Fibroblast of villous mesenchyme (primary cell): ENCODE results near the gene LTB. TPM values are rescaled to one million over a fixed set of nuclear protein-coding genes. Genes with fewer than 3 reads are reported as not detected.
"Not testable (repeated sequence)": the region's sequence is repeated elsewhere in the genome, so short reads cannot be mapped to it uniquely, and the experiment has no call there.

Source experiments
- DNase-seq: peaks from one replicate; pipeline ENCODE4 v3.0.0-alpha.2; 2010; ENCODE audit warnings: low read depth
- H3K4me3 ChIP-seq: 2 replicates; pipeline ENCODE4 v1.5.1; 2011; ENCODE audit warnings: low read depth, mild to moderate bottlenecking, low read length
- CTCF ChIP-seq: IDR thresholded peaks from 2 replicates; pipeline ENCODE4 v1.5.1; 2012; ENCODE audit warnings: low read depth, mild to moderate bottlenecking, low read length; ENCODE audit not compliant: insufficient read depth
- total RNA-seq: library from RNA; depleted of rRNA; stranded (reverse); fragments of >200 nt; gene quantifications from 2 replicates; pipeline ENCODE4 v1.2.3, GENCODE V29; 2012

The LTB gene
- total RNA-seq, 1 donor, result not detected

DNA sequence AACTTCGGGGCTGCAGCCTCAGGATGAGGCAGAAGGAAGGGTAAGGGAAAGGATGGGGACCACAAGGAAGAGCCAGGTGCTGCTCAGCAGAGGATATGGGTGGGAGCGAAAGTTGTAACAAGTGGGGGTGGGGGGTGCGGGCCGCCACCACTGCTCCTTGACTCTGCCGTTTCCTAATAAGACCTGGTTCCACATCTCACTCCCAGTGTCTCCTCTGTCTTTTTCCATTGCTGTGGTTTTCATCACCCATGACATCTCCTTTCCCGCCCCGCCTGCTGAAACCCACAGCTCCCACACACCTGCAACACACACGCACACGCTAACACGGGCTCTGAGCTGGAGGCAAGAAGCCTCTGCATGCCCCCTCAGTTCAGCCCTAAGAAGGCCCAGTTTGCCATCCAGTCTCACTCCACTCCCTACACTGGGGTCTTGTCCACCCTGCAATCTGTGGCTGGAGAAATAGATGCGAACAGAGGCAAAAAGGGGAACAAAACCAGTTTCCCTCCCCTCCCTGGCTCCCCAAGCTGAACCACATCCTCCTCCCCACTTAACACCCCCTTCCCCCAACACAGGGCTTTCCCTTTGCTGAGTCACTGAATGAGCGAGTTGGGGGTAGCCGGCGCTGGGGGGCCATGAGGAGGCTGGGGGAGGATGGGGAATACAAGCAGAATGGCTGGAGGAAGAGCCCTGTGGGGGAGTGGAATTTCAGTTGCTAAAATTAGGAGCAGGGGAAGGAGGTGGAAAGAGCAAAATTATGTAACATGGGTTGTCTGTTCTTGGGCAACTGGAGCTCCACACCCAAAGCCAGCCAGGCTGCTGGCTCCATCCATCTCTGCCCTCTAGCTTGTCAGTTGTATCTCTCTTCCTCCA lies 23.4 kb downstream of the LTB start:
- no peak overlapping the region for H3K4me3 ChIP-seq
- TF ChIP-seq CTCF, result no peak
- peak; percentile 30 for DNase-seq

DNA sequence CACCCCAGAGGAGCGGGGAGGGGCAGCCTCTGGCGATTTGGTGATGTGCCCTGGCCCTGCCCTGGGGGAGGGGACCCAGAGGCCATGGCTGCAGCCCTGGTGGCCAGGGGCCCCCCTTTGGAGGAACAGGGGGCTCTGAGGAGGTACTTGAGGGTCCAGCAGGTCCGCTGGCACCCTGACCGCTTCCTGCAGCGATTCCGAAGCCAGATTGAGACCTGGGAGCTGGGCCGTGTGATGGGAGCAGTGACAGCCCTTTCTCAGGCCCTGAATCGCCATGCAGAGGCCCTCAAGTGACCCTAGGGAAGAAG lies 24.0 kb downstream of the LTB start:
- no peak overlapping the region for H3K4me3 ChIP-seq
- DNase-seq, result no peak
- TF ChIP-seq CTCF, result no peak

GRCh38 chr6:31557443-31558317 lies 24.5 kb downstream of the LTB start:
- no peak for DNase-seq

GRCh38 chr6:31556307-31556706 lies 25.9 kb downstream of the LTB start:
- H3K4me3 ChIP-seq, result no peak overlapping the region
- no peak for DNase-seq
- no peak for TF ChIP-seq CTCF

More at GRCh38 chr6:31557443-31558317, 24.5 kb downstream of the LTB start:
- H3K4me3 ChIP-seq, result no peak overlapping the region
- no peak for TF ChIP-seq CTCF

DNA sequence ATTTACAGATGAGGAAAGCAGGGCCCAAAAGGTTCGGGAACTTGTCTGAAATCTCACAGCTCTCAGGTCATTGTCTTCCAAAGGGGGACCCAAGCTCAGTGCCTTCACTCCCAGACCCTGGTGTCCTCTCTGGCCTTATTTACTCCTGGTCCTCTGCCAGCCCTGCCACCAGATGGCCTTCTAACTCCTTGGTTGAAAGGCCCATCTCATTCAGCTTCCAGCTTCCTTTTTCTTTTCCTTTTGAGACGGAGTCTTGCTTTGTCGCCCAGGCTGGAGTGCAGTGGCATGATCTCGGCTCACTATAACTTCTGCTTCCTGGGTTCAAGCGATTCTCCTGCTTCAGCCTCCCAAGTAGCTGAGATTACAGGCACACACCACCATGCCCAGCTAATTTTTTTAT lies 30.9 kb downstream of the LTB start:
- not testable (repeated sequence) for H3K4me3 ChIP-seq
- peak; percentile 61 for TF ChIP-seq CTCF
- peak; percentile 72 for DNase-seq

DNA sequence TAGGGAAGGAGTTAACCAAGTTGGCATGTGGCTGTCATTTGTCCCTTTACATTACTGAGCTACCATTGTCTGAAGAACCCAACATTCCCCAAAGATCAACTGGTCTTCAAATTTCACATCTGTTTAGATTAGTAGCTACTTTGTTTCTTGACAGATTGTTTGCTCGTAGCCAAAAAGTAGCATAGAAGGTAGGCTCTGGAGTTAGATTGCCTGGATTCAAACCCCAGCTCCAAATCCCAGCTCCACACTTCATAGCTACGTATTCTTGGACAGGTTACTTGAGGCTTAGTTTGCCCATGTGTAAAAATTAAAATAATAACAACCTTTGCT lies 33.7 kb downstream of the LTB start:
- no peak for TF ChIP-seq CTCF
- peak overlapping the region; percentile 64 for H3K4me3 ChIP-seq
- no peak for DNase-seq
